WTC11 (cell line): ENCODE data around the gene CDC20. TPM values are rescaled to one million over a fixed set of nuclear protein-coding genes. Genes with fewer than 3 reads are reported as not detected.

Source experiments
- ATAC-seq: fragments of 200-7000 bp; cut with Tn5 transposase; 2 replicates; pipeline ENCODE4 v1.10.0; 2021; ENCODE audit warnings: mild to moderate bottlenecking, moderate library complexity
- CTCF ChIA-PET: fragments of 300-600 bp; sonication (Branson Sonifier 250); formaldehyde crosslinking; loops from one replicate; lab custom pipeline; 2021; ENCODE audit warnings: antibody characterized with exemption; lab: Charles Lee
- POLR2A ChIA-PET: fragments of 350-600 bp; sonication (Branson Sonifier 250); formaldehyde crosslinking; loops from one replicate; lab custom pipeline; 2021; ENCODE audit warnings: antibody characterized with exemption; lab: Charles Lee
- DNase-seq: peaks from one replicate; pipeline ENCODE4 v3.0.0; 2021; ENCODE audit warnings: low spot score
- H3K27ac Mint-ChIP-seq: 2 replicates; pipeline ENCODE4 v1.8.0; 2021; ENCODE audit warnings: mixed read lengths
- H3K27me3 Mint-ChIP-seq: 2 replicates; pipeline ENCODE4 v1.8.0; 2021; ENCODE audit warnings: low read depth, mild to moderate bottlenecking, moderate library complexity, mixed read lengths
- H3K36me3 Mint-ChIP-seq: 2 replicates; pipeline ENCODE4 v1.8.0; 2021; ENCODE audit warnings: mixed read lengths
- H3K4me1 Mint-ChIP-seq: 2 replicates; pipeline ENCODE4 v1.8.0; 2022; ENCODE audit warnings: mixed read lengths
- H3K4me3 Mint-ChIP-seq: 2 replicates; pipeline ENCODE4 v1.8.0; 2021; ENCODE audit warnings: mild to moderate bottlenecking, moderate library complexity, mixed read lengths
- H3K9me3 Mint-ChIP-seq: 2 replicates; pipeline ENCODE4 v1.8.0; 2021; ENCODE audit warnings: mixed read lengths
- ETV6 ChIP-seq: sonication (generic); formaldehyde crosslinking; IDR thresholded peaks from 2 replicates; pipeline ENCODE4 v1.8.1; 2022; ENCODE audit warnings: mild to moderate bottlenecking, missing genetic modification reagents
- FOXP1 ChIP-seq: sonication (generic); formaldehyde crosslinking; IDR thresholded peaks from 2 replicates; pipeline ENCODE4 v1.8.0; 2022; ENCODE audit warnings: missing genetic modification reagents, mild to moderate bottlenecking, moderate library complexity, borderline replicate concordance
- GABPB1 ChIP-seq: sonication (generic); formaldehyde crosslinking; IDR thresholded peaks from 2 replicates; pipeline ENCODE4 v1.8.1; 2023; ENCODE audit warnings: mild to moderate bottlenecking, missing genetic modification reagents
- KAT7 ChIP-seq: sonication (generic); formaldehyde crosslinking; IDR thresholded peaks from 2 replicates; pipeline ENCODE4 v1.8.1; 2023; ENCODE audit warnings: missing genetic modification reagents, mild to moderate bottlenecking, borderline replicate concordance
- NFE2L1 ChIP-seq: sonication (generic); formaldehyde crosslinking; IDR thresholded peaks from 2 replicates; pipeline ENCODE4 v1.8.1; 2023; ENCODE audit warnings: missing genetic modification reagents
- NFYB ChIP-seq: sonication (generic); formaldehyde crosslinking; conservative IDR thresholded peaks from 2 replicates; pipeline ENCODE4 v1.8.0; 2022; ENCODE audit warnings: low read depth, missing genetic modification reagents
- NR1H2 ChIP-seq: sonication (generic); formaldehyde crosslinking; IDR thresholded peaks from 2 replicates; pipeline ENCODE4 v1.9.0; 2021; ENCODE audit warnings: mild to moderate bottlenecking, moderate library complexity, missing genetic modification reagents
- ZNF219 ChIP-seq: sonication (generic); formaldehyde crosslinking; IDR thresholded peaks from 2 replicates; pipeline ENCODE4 v1.8.0; 2023; ENCODE audit warnings: missing genetic modification reagents, mild to moderate bottlenecking, borderline replicate concordance
- ZNF232 ChIP-seq: sonication (generic); formaldehyde crosslinking; IDR thresholded peaks from 2 replicates; pipeline ENCODE4 v1.8.0; 2022; ENCODE audit warnings: mild to moderate bottlenecking, missing genetic modification reagents
- total RNA-seq: library from RNA; stranded (reverse); gene quantifications from 3 replicates; pipeline ENCODE4 v1.2.3, GENCODE V29; 2021
- TF ChIP-seq, protein P1 (sequence below): sonication (generic); formaldehyde crosslinking; IDR thresholded peaks from 2 replicates; pipeline ENCODE4 v1.8.1; 2022; ENCODE audit warnings: missing genetic modification reagents, borderline replicate concordance
- TF ChIP-seq, protein P2 (sequence below): fragments of 250-450 bp; sonication (Bioruptor Pico); conservative IDR thresholded peaks from 2 replicates; pipeline ENCODE4 v1.9.0; 2021; ENCODE audit warnings: mild to moderate bottlenecking
- TF ChIP-seq, protein P3 (sequence below): sonication (generic); formaldehyde crosslinking; IDR thresholded peaks from 2 replicates; pipeline ENCODE4 v1.8.0; 2022; ENCODE audit warnings: mild to moderate bottlenecking, missing genetic modification reagents
- TF ChIP-seq, protein P4 (sequence below): sonication (generic); formaldehyde crosslinking; IDR thresholded peaks from 2 replicates; pipeline ENCODE4 v1.8.0; 2022; ENCODE audit warnings: missing genetic modification reagents
- TF ChIP-seq, protein P5 (sequence below): fragments of 200-600 bp; IDR thresholded peaks from 2 replicates; pipeline ENCODE4 v1.8.0; 2022; ENCODE audit warnings: antibody characterized with exemption
- TF ChIP-seq, protein P6 (sequence below): sonication (generic); formaldehyde crosslinking; IDR thresholded peaks from 2 replicates; pipeline ENCODE4 v1.8.0; 2022; ENCODE audit warnings: mild to moderate bottlenecking, missing genetic modification reagents

CDC20 gene
- total RNA-seq, 1 experiment from 2014 or later, result 280 TPM

DNA sequence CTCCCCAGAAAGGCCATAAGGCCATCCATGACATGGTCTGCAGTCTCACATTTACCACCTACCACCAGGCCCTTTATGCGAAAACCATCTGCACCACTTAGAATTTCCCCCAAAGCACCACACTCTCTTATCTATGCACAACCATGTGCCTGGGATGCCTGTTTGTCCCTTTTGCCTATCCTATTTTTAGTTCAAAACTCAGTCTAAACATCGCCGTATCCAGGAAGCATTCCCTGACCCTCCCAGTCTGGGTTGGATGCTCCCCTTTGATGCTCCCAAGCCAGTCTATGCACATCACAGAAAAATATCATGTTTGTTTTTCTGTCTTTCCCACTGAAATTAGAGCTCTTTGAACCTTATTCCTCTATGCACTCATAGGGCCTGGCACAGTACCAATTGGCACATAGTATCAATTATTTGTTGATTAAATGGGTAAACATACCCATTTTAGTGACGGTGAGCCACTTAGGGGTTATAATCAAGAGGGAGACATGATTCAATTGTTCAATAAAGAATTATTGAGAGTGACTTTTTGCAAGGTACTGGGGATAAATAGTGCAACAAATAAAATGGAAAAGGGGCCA lies 14.4 kb upstream of the CDC20 start:
- CTCF ChIA-PET, result no interaction called here
- POLR2A ChIA-PET, result interaction anchor here (0.5 kb wide), 1 partner anchor 584 kb away, joined by 4 read pairs; no protein-coding TSS in a partner anchor

More for the DNA sequence above, 14.4 kb upstream of the CDC20 start:
- TF ChIP-seq ZNF232 (CRISPR knock-in tag) (no peak), ETV6 (CRISPR knock-in tag) (no peak), NFE2L1 (no peak), NR1H2 (CRISPR knock-in tag) (no peak), GABPB1 (no peak), ZNF219 (CRISPR knock-in tag) (no peak), FOXP1 (no peak), NFYB (CRISPR knock-in tag) (no peak), KAT7 (CRISPR knock-in tag) (no peak)
- TF ChIP-seq, protein P1, sequence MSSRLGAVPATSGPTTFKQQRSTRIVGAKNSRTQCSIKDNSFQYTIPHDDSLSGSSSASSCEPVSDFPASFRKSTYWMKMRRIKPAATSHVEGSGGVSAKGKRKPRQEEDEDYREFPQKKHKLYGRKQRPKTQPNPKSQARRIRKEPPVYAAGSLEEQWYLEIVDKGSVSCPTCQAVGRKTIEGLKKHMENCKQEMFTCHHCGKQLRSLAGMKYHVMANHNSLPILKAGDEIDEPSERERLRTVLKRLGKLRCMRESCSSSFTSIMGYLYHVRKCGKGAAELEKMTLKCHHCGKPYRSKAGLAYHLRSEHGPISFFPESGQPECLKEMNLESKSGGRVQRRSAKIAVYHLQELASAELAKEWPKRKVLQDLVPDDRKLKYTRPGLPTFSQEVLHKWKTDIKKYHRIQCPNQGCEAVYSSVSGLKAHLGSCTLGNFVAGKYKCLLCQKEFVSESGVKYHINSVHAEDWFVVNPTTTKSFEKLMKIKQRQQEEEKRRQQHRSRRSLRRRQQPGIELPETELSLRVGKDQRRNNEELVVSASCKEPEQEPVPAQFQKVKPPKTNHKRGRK (CRISPR knock-in tag), result no peak
- TF ChIP-seq, protein P2, sequence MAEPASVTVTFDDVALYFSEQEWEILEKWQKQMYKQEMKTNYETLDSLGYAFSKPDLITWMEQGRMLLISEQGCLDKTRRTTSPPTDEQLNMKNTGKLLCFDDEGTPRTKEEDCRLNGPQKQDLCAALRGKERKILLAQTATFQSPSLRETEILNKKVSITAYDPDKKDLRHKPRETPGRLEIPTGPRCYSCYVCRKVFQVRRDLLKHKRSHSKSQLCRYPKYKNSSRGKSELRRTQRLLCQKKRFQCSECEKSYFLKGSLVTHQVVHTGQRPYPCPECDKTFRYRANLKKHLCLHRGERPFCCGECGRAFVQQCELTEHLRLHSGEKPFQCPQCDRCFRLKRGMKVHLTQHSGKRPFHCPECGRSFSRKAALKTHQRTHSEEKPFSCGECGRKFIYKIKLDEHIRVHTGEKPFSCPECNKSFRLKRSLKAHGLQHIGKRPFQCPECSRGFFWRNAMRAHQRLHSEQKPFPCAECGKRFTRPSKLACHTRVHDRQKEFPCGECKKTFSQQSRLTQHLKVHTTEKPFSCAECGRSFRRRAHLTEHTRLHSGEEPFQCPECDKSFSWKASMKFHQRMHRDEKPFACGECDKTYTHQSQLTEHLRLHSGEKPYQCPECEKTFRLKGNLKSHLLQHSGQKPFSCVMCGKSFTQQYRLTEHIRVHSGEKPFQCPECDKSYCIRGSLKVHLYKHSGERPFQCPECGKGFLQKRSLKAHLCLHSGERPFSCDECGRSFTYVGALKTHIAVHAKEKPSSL (CRISPR knock-in tag), result no peak
- TF ChIP-seq, protein P3, sequence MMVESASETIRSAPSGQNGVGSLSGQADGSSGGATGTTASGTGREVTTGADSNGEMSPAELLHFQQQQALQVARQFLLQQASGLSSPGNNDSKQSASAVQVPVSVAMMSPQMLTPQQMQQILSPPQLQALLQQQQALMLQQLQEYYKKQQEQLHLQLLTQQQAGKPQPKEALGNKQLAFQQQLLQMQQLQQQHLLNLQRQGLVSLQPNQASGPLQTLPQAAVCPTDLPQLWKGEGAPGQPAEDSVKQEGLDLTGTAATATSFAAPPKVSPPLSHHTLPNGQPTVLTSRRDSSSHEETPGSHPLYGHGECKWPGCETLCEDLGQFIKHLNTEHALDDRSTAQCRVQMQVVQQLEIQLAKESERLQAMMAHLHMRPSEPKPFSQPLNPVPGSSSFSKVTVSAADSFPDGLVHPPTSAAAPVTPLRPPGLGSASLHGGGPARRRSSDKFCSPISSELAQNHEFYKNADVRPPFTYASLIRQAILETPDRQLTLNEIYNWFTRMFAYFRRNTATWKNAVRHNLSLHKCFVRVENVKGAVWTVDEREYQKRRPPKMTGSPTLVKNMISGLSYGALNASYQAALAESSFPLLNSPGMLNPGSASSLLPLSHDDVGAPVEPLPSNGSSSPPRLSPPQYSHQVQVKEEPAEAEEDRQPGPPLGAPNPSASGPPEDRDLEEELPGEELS, result no peak
- TF ChIP-seq, protein P4, sequence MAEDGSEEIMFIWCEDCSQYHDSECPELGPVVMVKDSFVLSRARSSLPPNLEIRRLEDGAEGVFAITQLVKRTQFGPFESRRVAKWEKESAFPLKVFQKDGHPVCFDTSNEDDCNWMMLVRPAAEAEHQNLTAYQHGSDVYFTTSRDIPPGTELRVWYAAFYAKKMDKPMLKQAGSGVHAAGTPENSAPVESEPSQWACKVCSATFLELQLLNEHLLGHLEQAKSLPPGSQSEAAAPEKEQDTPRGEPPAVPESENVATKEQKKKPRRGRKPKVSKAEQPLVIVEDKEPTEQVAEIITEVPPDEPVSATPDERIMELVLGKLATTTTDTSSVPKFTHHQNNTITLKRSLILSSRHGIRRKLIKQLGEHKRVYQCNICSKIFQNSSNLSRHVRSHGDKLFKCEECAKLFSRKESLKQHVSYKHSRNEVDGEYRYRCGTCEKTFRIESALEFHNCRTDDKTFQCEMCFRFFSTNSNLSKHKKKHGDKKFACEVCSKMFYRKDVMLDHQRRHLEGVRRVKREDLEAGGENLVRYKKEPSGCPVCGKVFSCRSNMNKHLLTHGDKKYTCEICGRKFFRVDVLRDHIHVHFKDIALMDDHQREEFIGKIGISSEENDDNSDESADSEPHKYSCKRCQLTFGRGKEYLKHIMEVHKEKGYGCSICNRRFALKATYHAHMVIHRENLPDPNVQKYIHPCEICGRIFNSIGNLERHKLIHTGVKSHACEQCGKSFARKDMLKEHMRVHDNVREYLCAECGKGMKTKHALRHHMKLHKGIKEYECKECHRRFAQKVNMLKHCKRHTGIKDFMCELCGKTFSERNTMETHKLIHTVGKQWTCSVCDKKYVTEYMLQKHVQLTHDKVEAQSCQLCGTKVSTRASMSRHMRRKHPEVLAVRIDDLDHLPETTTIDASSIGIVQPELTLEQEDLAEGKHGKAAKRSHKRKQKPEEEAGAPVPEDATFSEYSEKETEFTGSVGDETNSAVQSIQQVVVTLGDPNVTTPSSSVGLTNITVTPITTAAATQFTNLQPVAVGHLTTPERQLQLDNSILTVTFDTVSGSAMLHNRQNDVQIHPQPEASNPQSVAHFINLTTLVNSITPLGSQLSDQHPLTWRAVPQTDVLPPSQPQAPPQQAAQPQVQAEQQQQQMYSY (CRISPR knock-in tag), result no peak
- TF ChIP-seq, protein P5, sequence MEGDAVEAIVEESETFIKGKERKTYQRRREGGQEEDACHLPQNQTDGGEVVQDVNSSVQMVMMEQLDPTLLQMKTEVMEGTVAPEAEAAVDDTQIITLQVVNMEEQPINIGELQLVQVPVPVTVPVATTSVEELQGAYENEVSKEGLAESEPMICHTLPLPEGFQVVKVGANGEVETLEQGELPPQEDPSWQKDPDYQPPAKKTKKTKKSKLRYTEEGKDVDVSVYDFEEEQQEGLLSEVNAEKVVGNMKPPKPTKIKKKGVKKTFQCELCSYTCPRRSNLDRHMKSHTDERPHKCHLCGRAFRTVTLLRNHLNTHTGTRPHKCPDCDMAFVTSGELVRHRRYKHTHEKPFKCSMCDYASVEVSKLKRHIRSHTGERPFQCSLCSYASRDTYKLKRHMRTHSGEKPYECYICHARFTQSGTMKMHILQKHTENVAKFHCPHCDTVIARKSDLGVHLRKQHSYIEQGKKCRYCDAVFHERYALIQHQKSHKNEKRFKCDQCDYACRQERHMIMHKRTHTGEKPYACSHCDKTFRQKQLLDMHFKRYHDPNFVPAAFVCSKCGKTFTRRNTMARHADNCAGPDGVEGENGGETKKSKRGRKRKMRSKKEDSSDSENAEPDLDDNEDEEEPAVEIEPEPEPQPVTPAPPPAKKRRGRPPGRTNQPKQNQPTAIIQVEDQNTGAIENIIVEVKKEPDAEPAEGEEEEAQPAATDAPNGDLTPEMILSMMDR, result no peak
- TF ChIP-seq, protein P6, sequence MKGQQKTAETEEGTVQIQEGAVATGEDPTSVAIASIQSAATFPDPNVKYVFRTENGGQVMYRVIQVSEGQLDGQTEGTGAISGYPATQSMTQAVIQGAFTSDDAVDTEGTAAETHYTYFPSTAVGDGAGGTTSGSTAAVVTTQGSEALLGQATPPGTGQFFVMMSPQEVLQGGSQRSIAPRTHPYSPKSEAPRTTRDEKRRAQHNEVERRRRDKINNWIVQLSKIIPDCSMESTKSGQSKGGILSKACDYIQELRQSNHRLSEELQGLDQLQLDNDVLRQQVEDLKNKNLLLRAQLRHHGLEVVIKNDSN (CRISPR knock-in tag), result no peak
- DNase-seq, result no peak
- H3K4me3 Mint-ChIP-seq, result no peak overlapping the region
- H3K36me3 Mint-ChIP-seq, result no peaks in the 10 kb centered on the region
- no peak for ATAC-seq
- peaks cover 10% of the 10 kb centered on the region for H3K4me1 Mint-ChIP-seq
- no peak overlapping the region for H3K27ac Mint-ChIP-seq
- no peaks in the 10 kb centered on the region for H3K9me3 Mint-ChIP-seq
- H3K27me3 Mint-ChIP-seq, result peaks cover 25% of the 10 kb centered on the region
